ENCODE data around the gene MYBPC2.

- no peak for TF ChIP-seq POLR2A (IDR thresholded peaks at IDR 0.05)
- TF ChIP-seq CTCF (IDR thresholded peaks at IDR 0.05): no peak
Measured at GRCh38 chr19:50453243-50453642, 20.6 kb downstream of the MYBPC2 start.

Data from thyroid gland (tissue), 4 donors.